Activated T-cell treated with anti-CD3 and anti-CD28 coated beads for 48 hours (primary cell): ENCODE measurements around the gene LRRC26.

Experiments used
- DNase-seq: peaks from one replicate; pipeline ENCODE4 v3.0.0-alpha.2; 2020; ENCODE audit warnings: low read depth

Gene LRRC26

DNA sequence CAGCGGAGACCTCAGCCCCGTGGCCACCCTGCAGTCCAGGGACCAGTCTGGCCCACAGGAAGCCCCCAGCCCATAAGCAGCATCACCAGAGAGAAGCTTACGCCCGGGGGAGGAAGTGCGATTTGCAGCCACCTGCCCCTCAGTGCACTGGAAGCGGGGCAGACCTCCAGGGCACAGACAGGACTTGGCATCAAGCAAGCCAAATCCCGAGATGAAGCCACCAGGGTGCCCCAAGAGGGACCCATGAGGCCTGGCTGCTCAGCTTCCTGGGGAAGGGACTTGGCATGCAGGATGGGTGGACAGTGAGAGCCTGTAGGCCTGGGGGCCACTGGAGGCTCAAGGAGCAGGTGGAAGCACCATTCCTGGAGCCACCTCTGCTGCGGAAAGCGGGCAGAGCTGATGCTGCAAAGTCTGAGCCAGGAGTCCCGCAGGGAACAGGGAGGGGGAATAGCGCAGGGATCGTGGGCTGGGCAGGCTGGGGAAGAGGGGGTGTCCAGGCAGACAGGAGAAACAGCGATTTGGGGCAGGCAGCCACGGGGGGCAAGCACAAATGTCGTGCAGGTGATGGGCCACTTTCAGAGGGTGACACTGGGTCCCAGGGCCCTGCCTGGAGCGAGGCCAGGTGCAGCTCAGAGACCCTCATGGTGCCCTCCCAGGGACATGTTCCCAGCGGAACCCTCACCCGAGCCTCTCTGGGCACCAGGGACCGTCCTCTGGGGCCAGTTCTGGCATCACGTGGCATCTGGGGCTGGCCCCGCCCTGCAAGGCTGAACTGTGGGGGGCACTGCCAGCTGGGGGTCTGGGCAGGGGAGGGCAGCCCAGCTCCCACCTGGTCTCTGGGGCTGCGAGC is 3.2 kb downstream of the LRRC26 start:
- DNase-seq, result no peak

DNA sequence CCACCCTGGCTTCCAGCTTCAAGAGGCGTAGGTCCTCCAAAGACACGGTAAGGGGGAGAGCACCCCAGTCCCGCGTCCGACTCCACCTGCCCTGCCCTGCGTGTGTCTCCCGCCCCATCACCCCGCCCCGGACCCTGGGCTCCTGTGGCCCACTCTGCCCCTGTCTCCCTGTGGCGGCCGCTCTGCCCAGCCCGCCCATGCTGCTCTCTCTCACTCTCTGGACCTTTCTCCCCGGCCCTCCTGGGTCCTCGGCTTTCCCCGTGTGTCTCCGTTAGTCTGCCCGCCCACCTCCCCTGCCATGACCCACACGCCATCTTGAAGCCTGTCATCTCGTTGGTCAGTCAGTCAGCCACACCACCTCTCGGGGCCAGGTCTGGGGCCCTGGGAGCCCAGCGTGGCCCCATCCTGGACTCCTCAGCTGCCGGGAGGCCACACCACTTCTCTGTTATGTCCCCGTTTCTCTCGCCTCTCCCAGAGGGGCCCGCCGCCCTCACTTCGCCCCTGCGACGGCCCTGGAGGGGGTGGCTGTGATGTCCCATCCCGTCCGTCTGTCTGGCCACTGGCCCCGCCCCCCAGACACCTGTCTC is 4.5 kb downstream of the LRRC26 start:
- no peak for DNase-seq

DNA sequence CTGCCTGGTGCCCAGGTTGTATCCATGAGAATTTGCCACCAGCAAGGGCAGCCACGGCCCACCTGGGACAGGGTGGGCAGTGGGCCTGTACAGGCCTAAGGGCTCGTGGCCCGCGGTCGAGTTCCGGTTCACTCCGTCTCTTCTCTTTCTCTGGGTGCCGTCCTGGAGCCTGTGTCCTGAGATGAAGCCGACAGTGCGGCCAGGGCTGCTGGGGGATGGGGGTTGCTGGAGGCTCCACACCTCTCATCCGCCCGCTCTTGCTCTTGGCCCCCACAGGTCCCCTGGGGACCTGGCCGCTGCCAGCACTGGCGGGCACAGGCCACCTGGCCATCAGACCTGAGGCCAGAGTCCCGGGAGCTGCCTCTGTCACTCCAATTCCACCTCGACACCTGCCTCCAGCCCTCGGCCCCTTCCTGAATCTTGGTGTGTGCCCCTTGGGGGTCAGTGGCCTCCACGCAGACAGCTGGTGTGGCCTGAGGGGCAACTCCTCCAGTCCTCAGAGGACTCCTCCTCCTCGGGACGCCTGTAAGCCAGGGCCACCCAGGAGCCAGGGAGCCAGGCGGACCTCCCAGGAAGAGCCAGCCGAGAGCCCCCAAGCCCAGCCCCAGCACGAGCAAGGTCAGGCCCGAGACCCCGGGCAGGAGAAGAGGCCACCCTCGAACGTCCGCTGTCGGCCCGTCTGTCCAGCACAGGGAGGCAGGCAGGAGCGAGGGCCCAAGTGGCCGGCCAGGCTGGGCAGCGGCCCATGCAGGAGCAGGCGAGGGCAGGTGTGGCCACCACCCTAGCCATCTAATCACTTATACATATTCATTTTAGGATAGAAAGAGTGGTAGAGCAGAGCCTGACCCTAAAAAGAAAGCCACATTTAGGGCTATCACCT is 5.2 kb downstream of the LRRC26 start:
- no peak for DNase-seq

DNA sequence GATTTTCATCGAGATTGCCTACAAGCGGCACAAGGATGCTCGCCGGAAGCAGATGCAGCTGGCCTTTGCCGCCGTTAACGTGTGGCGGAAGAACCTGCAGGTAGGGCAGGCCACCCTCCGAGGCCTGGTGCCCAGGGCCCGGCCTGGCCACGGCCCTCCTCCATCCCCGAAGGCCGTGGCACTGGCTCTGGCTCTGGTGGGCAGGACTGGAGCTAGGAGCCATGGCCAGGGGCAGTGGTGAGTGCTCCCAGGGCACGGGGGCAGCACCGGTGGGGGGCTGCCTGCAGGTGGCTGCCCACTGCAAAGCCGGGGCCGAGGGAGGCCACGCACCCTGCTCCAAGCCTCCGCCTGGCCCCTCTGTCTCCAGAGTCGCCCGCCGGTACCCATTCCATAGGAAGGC is 6.0 kb downstream of the LRRC26 start:
- DNase-seq, result no peak

DNA sequence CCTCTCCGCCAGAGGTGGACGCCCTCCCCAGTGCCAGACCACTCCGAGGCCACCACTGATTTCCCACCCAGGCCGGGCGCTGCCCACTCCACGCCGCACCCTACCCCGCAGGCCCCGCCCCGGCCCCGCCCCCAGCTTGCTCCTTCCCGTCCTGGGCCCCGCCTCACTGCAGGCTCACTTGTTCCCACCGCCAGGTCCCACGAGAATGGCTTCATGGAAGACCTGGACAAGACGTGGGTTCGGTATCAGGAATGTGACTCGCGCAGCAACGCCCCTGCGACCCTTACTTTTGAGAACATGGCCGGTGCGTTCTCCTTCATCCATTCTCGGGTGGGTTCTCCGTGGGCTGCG is 6.5 kb downstream of the LRRC26 start:
- no peak for DNase-seq

DNA sequence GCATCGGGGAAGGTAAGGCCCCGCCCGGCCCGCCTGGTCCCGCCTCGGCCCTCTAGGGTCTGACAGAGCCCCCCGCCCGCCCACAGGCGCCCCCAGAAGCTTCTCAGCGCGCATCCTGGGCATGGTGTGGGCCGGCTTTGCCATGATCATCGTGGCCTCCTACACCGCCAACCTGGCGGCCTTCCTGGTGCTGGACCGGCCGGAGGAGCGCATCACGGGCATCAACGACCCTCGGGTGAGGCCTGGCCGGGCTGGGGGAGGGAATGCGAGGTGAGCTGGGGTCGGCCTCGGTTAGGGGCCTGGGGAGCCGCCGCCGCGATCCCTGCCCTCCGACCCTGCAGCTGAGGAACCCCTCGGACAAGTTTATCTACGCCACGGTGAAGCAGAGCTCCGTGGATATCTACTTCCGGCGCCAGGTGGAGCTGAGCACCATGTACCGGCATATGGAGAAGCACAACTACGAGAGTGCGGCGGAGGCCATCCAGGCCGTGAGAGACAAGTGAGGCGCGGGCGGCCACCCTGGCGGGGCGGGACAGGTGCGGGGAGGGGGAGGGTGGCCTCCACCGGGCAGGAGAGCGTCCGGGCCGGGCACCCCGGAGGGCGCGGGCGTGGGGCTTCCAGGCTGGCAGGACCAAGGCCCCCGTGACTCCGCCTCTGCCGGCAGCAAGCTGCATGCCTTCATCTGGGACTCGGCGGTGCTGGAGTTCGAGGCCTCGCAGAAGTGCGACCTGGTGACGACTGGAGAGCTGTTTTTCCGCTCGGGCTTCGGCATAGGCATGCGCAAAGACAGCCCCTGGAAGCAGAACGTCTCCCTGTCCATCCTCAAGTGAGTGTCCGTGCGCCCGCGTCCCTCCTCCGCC is 7.1 kb downstream of the LRRC26 start:
- DNase-seq, result no peak

DNA sequence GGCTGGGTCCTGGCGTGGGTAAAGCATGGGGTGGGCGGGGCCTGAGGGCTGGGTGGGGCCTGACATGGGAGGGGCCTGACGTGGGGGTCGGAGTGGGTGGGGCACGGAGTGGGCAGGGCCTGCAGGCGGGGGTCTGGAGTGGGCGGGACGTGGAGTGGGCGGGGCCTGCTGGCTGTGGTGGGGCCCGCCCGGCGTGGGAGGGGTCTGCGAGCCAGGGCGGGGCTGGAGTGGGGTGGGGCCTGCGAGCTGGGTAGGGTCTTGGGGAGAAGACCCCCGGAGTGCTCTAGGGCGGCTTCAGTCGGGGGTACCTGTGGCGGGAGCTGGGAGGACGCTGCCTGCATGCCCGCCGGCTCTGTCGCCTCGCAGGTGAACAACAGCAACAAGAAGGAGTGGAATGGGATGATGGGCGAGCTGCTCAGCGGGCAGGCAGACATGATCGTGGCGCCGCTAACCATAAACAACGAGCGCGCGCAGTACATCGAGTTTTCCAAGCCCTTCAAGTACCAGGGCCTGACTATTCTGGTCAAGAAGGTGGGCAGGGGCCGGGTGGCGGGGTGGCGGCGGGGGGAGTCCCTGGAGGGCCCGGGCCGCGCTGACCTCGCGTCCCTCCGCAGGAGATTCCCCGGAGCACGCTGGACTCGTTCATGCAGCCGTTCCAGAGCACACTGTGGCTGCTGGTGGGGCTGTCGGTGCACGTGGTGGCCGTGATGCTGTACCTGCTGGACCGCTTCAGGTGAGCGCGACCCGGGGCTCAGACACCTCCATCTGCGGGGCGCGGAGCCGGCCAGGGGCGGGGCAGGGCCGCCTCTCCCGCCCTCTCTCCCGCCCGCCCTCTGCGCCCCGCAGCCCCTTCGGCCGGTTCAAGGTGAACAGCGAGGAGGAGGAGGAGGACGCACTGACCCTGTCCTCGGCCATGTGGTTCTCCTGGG is 8.0 kb downstream of the LRRC26 start:
- no peak for DNase-seq

DNA sequence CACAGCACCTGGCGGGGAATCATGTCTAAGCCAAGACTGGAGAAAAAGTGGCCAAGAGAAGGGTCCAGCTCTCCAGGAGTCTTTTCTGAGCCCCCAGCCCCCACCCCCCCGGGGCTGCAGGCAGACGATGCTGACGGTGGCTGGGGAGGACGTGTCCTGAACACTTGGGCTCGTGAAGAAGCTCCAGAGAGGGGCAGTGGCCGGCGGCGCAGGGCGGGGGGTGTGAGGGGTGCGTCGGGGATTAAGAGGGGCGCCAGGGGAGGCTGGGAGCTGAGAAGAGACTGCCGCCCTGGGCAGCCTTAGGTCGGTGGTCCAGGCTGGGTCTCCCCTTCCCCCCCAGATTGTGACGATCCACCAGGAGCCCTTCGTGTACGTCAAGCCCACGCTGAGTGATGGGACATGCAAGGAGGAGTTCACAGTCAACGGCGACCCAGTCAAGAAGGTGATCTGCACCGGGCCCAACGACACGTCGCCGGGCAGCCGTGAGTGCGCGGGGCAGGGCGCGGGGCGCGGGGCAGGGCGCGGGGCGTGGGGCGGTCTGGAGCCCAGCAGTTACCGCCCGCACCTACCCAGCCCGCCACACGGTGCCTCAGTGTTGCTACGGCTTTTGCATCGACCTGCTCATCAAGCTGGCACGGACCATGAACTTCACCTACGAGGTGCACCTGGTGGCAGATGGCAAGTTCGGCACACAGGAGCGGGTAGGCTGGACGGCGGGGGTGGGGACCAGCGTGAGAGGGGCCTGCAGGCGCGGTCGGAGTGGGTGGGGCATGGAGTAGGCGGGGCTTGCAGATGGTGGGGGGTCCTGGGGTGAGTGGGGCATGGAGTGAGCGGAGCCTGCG is 8.9 kb downstream of the LRRC26 start:
- DNase-seq, result no peak

DNA sequence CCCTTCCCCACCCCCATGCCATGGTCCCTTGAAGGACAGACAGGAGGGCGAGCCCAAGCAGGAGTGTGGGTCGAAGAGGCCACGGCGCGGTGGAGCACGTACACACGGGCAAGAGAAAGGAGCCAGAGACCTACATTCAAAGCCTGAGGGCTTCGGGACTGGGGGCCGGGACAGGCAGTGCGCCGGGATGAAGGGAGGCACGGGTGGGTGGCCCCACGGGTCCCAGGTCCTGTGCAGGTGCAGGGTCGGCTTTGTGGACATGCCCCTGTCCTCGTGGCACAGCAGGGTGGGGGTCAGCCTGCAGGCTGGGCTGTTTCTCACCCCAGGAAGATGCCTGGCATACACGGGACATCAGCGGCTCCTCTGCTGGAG is 9.8 kb downstream of the LRRC26 start:
- DNase-seq, result no peak

DNA sequence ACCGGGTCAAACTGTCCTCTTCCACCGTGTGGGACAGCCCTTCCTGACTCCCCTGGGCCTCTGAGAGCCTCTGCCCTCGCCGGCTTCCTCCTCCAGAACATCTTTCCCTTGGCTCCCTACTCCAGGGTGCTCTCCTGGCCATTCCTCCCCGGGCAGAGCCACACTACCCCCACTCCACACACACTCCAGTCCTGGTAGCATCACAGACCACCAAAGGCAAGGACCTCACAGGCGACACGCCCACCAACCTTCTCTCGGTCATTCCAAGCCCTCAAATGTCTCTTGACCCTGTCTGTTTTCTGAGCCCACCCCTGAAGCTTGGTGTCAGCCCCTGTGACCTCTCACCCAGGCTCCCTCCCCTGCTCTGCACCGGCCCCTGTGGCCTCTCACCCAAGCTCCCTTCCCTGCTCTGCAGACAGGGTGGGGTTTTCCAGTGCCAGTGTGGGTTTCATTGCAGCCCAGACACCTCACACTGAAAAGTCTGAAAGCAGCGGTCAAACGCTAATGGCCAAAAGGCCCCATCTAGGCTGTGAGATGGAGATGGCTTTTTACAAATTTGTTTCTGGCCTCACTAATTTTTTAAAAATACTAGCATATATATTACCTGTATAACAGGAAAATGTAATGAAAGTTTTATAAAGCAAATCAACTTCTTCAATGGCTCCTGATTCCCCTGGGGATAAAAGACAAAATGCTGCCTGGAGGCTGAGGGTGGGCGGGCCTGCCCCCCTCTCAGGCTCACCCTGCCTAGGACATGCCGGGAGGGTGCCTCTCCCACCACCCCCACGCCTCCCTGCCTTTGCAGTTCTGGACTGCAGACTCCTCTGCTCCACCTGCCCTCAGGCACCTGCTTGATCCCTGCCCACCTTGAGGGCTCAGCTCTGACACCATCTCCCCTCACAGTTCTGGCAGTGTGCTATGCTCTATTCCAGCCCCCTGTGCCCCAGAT is 10.5 kb downstream of the LRRC26 start:
- no peak for DNase-seq

DNA sequence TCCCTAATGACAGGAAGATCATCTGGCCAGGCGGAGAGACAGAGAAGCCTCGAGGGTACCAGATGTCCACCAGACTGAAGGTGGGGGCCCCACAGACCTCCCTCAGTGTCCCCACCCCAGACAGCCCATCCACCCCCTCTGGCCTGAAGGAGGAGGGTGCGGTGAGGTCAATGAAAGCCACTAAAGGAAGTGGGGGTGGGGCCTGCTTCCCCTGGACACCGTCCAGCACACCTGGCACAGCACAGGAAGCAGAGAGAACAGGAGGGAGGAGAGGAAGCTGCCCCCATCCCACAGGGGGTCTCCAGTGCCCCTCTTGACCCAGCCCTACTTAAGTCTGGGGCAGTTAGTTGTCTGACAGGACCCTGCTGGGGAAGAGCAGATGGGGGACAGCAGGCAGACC is 11.2 kb downstream of the LRRC26 start:
- DNase-seq, result no peak

DNA sequence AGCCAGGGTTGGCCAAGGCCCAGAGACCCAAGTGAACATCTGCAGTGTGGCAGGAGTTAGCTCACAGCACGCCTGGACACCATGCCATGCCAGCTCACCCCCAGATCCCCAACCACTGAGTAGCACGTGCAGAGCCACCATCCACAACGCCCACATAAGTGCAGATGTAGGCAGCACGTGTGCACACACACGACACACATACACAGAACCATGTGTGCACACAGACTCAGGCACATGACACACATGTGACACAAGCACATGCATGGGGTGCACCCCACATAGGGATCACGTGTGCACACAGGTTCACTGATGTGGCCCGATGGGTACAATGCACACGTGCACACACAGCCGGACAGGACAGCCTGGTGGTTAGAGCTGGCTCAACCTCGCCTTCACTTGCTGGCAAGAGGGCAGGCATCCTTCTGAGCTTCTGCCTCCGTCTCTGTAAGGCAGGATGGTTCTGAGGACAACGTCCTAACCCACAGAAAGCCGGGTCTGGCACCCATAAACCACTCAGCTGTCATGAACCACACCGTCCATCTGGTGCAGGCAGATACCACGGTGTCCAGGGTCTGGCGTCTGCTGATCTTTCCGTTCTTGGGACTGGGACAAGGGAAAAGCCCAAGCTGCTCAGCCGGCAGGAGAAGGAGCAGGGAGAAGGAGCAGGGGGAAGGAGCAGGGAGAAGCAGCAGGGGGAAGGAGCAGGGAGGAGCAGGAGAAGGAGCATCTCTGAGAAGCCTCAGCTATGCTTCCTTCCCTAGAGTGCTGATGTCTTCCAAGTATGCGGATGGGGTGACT is 12.0 kb downstream of the LRRC26 start:
- DNase-seq, result no peak

DNA sequence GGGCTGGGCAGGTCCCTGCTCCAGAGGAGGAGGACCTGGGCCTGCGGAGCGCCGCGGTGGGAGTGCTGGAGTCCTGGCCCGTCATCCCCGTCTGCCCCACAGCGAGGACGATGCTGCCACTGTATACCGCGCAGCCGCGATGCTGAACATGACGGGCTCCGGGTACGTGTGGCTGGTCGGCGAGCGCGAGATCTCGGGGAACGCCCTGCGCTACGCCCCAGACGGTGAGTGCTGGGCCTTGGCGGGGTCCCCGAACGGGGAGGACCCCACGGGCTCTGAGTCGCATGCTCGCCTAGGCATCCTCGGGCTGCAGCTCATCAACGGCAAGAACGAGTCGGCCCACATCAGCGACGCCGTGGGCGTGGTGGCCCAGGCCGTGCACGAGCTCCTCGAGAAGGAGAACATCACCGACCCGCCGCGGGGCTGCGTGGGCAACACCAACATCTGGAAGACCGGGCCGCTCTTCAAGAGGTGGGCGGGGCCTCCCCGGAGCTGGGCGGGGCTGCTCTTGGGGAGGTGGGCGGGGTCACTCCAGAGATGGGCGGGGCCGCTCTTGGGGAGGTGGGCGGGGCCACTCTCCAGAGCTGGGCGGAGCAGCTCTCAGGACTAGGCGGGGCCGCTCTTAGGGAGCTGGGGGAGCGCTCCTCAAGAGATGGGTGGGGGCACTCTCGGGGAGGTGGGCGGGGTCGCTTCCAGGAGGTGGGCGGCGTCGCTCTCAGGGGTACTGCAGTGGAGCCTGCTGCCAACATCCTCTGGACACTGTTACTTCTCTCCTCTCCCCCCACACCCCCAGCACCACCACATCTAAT is 13.1 kb downstream of the LRRC26 start:
- peak; percentile 61 for DNase-seq

DNA sequence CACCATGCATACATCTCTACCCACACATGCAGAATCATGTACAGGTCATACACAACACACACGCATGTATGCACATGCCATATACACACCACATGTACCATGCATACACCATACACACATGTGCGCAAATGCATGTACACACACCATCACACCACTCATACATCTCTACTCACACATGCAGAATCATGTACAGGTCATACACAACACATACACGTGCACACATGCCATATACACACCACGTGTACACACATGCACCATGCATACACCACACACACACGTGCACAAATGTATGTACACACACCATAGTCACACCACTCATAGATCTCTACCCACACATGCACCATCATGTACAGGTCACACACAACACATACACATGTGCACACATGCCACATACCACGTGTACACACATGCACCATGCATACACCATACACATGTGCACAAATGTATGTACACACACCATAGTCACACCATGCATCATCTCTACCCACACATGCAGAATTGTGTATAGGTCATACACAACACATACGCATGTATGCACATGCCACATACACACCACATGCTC is 16.9 kb downstream of the LRRC26 start:
- DNase-seq, result no peak

DNA sequence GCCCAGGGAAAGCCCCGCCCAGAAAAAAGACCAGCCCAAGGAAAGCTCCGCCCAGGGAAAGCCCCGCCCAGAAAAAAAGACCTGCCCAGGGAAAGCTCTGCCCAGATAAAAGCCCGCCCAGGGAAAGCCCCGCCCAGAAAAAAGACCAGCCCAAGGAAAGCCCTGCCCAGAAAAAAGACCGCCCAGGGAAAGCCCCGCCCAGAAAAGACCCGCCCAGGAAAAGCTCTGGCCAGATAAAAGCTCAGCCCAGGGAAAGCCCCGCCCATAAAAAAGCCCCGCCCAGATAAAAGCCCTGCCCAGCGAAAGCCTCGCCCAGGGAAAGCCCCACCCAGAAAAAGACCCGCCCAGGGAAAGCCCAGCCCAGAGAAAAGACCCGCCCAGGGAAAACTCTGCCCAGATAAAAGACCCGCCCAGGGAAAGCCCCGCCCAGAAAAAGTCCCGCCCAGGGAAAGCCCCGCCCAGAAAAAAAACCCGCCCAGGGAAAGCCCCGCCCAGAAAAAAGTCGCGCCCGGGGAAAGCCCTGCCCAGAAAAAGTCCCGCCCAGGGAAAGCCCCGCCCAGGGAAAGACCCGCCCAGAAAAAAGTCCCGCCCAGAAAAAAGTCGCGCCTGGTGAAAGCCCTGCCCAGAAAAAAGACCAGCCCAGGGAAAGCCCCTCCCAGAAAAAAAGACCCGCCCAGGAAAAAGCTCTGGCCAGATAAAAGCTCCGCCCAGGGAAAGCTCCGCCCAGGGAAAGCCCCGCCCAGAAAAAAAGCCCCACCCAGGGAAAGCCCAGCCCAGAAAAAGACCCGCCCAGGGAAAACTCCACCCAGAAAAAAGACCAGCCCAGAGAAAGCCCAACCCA is 19.0 kb downstream of the LRRC26 start:
- peak; percentile 70 for DNase-seq
